Skeletal muscle satellite cell (primary cell): ENCODE measurements around the gene C2CD5.
"Not testable (repeated sequence)": the region's sequence is repeated elsewhere in the genome, so short reads cannot be mapped to it uniquely, and the experiment has no call there.

Experiments used
- H3K27me3 ChIP-seq: 2 replicates; pipeline ENCODE4 v1.7.0; 2013; ENCODE audit warnings: low read length; ENCODE audit not compliant: control insufficient read depth, insufficient read depth
- H3K36me3 ChIP-seq: 2 replicates; pipeline ENCODE4 v1.7.0; 2013; ENCODE audit warnings: mild to moderate bottlenecking, control low read depth, low read length; ENCODE audit not compliant: insufficient read depth
- H3K4me1 ChIP-seq: 2 replicates; pipeline ENCODE4 v1.7.0; 2013; ENCODE audit warnings: low read length; ENCODE audit not compliant: control insufficient read depth, insufficient read depth
- H3K4me2 ChIP-seq: 2 replicates; pipeline ENCODE4 v1.7.0; 2013; ENCODE audit warnings: mild to moderate bottlenecking, low read length
- H3K4me3 ChIP-seq: 2 replicates; pipeline ENCODE4 v1.7.0; 2013; ENCODE audit warnings: low read length
- H3K9ac ChIP-seq: 2 replicates; pipeline ENCODE4 v1.7.0; 2013; ENCODE audit warnings: mild to moderate bottlenecking, low read depth, low read length, moderate library complexity
- H3K9me3 ChIP-seq: replicated peaks from 2 replicates; pipeline ENCODE4 v1.7.0; 2013; ENCODE audit warnings: mild to moderate bottlenecking, control low read depth, low read length

The C2CD5 gene

DNA sequence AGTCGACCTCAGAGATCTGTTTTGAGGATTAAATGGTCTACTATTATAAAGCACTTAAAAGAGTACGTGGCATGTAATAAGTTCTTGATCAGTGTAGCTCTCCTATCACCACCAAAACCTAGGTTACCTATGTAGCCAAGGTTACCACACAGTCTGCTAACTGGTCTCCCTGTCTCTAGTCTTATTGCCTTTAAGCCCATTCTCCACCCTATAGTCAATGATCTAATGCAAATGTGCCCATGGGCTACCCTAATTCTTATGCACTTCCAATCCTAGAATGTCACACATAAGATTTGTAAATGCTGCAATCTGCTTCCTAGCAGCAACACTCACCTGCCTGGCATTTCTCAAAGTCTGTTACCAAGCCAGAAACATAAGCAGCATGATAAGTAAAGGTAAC, 44.9 kb downstream of the C2CD5 start:
- Histone ChIP-seq H3K9ac (no peak overlapping the region), H3K36me3 (peaks cover 2% of the 10 kb centered on the region), H3K9me3 (no peaks in the 10 kb centered on the region), H3K4me2 (no peak overlapping the region), H3K4me1 (no peaks in the 10 kb centered on the region), H3K4me3 (no peak overlapping the region), H3K27me3 (no peaks in the 10 kb centered on the region)

DNA sequence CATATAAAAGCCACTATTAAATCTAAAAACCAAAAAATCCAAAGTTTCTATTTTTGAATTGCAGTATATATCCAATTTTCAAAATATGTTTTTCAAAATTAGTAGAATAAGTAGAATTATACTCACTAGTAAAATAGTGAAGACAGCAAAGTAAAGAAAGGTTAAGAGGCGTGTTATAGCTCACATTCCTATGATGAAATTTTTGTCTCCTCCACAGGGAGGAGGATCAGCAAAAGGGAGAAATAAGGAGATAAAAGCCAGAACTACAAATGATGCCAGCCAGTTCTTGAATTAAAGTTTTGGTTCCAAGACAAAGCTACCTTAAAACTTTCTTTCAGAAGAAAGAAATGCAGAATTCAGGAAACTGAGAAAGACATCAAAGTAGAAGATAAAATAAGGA, 50.0 kb downstream of the C2CD5 start:
- H3K4me1 ChIP-seq = no peaks in the 10 kb centered on the region
- H3K36me3 ChIP-seq = peaks cover 19% of the 10 kb centered on the region
- no peak overlapping the region for H3K4me2 ChIP-seq
- H3K9ac ChIP-seq = no peak overlapping the region
- no peak overlapping the region for H3K4me3 ChIP-seq
- H3K27me3 ChIP-seq = no peaks in the 10 kb centered on the region
- no peaks in the 10 kb centered on the region for H3K9me3 ChIP-seq

DNA sequence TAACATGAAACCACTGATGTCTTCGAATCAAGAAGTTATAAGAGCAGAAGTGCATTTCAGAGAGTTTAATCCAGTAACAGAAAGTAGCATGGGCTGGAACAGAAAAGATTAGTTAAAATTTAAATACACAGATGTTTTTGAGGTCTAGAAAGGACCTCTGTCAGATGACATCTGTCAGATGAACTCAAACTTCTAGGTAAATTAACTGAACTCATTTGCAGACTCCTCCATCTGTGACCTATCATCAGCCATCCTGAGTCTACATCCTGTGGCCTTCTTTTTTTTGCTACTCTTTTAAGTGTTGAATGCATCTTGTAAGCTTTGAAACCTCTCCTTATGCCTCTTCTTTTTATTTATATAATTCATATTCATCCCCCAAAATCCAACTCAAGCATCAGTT, 53.3 kb downstream of the C2CD5 start:
- H3K4me3 ChIP-seq = no peak overlapping the region
- H3K9ac ChIP-seq = no peak overlapping the region
- H3K9me3 ChIP-seq = no peaks in the 10 kb centered on the region
- H3K4me2 ChIP-seq = no peak overlapping the region
- peaks cover 27% of the 10 kb centered on the region for H3K36me3 ChIP-seq
- H3K4me1 ChIP-seq = no peaks in the 10 kb centered on the region
- H3K27me3 ChIP-seq = no peaks in the 10 kb centered on the region

DNA sequence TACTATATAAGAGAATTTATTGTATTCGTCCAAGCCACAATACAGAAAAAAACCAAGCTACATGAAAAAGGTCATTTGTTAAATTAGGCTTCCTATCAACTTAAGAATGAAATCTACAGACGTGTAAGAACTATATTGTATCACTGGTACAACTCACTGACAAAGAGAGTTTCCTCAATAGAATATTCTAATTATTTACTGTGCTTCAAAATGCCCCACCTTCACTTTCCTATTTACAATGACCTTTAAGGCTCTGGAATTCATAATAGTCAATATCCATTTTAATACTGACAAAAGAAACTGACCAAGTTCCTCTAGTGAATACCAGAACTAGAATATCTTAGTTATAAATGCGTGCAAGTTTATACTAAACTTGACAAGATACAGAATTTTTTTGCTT, 55.9 kb downstream of the C2CD5 start:
- H3K4me3 ChIP-seq = no peak overlapping the region
- H3K9me3 ChIP-seq = no peaks in the 10 kb centered on the region
- peaks cover 31% of the 10 kb centered on the region for H3K36me3 ChIP-seq
- H3K9ac ChIP-seq = no peak overlapping the region
- no peaks in the 10 kb centered on the region for H3K4me1 ChIP-seq
- no peaks in the 10 kb centered on the region for H3K27me3 ChIP-seq
- H3K4me2 ChIP-seq = no peak overlapping the region

DNA sequence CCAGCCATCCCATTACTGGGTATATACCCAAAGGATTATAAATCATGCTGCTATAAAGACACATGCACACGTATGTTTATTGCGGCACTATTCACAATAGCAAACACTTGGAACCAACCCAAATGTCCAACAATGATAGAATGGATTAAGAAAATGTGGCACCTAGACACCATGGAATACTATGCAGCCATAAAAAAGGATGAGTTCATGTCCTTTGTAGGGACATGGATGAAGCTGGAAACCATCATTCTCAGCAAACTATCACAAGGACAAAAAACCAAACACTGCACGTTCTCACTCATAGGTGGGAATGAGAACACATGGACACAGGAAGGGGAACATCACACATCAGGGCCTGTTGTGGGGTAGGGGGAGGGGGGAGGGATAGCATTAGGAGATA, 56.7 kb downstream of the C2CD5 start:
- H3K4me1 ChIP-seq, H3K4me2 ChIP-seq, H3K27me3 ChIP-seq, H3K9me3 ChIP-seq, H3K9ac ChIP-seq, H3K4me3 ChIP-seq: not testable (repeated sequence)
- H3K36me3 ChIP-seq = peaks cover 28% of the 10 kb centered on the region

DNA sequence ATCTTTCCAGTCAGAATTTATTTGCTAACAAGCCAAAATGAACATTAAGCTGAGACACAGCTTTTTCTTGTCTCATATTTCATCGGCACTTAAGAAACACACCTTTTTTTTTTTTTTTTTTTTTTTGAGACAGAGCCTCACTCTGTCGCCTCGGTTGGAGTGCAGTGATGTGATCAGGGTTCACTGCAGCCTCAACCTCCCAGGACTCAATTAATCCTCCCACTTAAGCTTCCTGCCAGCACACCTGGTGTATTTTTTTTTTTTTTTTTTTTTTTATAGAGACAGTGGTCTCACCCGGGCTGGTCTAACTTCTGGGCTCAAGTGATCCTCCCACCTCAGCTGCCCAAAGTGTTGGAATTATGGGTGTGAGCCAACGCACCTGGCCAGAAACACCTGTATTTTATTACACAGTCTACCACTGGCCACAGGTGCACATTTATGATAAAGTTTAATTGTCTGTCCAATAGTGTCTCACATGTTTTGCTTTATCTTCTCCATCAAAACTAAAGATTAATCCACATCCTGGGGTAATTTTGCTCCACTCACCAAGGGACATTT, 62.7 kb downstream of the C2CD5 start:
- Histone ChIP-seq H3K4me2 (no peak overlapping the region), H3K9me3 (no peaks in the 10 kb centered on the region), H3K27me3 (no peaks in the 10 kb centered on the region), H3K36me3 (peaks cover 8% of the 10 kb centered on the region), H3K4me3 (no peak overlapping the region), H3K4me1 (peaks cover 39% of the 10 kb centered on the region), H3K9ac (no peak overlapping the region)

DNA sequence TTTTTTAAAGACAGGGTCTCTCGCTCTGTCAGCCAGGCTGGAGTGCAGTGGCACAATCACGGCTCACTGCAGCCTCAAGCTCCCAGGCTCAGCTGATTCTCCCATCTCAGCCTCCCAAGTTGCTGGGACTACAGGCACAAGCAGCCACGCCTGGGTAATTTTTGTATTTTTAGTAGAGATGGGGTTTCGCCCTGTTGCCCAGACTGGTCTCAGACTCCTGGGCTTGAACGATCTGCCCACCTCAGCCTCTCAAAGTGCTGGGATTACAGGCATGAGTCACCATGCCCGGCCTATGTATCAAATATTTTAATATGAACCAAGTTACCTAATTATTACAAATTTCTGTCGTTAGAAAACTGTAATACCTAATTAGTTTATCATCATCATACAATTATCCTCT, 63.5 kb downstream of the C2CD5 start:
- not testable (repeated sequence) for H3K9ac ChIP-seq, H3K36me3 ChIP-seq, H3K27me3 ChIP-seq, H3K4me3 ChIP-seq, H3K9me3 ChIP-seq
- Histone ChIP-seq H3K4me1 (peaks cover 47% of the 10 kb centered on the region), H3K4me2 (peak overlapping the region; percentile 48)

DNA sequence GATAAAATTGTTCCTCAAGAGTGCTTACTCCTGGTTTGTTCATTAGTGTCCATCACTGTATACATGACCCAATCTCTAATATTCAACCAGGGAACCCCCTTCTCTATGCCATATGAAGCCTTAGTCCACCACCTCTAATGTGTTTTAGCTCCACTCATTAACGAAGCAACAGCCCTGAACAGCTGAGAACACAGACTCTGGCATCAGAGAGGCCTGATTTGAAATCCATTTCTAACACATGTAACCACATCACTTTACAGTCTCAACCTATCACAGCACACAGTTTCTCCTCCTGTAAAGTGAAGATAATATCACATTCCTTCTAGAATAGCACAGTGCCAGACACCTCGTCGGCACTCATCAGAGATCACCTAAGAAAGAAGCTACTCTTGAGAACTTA, 64.3 kb downstream of the C2CD5 start:
- Histone ChIP-seq H3K4me1 (peaks cover 53% of the 10 kb centered on the region), H3K9ac (no peak overlapping the region), H3K9me3 (no peaks in the 10 kb centered on the region), H3K4me2 (peak overlapping the region; percentile 48), H3K4me3 (no peak overlapping the region), H3K27me3 (no peaks in the 10 kb centered on the region), H3K36me3 (peaks cover 8% of the 10 kb centered on the region)

DNA sequence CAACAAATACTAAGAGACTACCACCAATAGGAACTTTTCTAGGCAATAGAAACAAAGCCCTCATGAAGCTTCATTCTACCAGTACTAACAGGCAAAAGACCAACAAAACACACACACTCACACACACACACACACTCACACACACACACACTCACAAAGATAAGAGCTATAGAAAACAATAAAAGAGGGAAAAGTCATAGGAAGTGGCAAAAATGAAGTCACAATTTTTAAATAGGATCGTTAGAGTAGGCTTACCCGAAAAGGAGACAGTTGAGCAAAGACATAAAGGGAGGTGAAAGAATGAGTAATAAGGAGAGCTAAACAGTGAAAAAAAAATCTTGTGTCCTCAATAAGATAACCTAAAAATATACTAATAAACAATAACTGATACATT, 66.5 kb downstream of the C2CD5 start:
- Histone ChIP-seq H3K4me2 (peak overlapping the region; percentile 25), H3K27me3 (no peaks in the 10 kb centered on the region), H3K4me3 (no peak overlapping the region), H3K4me1 (peaks cover 53% of the 10 kb centered on the region), H3K9ac (peak overlapping the region; percentile 46), H3K36me3 (no peaks in the 10 kb centered on the region), H3K9me3 (no peaks in the 10 kb centered on the region)

DNA sequence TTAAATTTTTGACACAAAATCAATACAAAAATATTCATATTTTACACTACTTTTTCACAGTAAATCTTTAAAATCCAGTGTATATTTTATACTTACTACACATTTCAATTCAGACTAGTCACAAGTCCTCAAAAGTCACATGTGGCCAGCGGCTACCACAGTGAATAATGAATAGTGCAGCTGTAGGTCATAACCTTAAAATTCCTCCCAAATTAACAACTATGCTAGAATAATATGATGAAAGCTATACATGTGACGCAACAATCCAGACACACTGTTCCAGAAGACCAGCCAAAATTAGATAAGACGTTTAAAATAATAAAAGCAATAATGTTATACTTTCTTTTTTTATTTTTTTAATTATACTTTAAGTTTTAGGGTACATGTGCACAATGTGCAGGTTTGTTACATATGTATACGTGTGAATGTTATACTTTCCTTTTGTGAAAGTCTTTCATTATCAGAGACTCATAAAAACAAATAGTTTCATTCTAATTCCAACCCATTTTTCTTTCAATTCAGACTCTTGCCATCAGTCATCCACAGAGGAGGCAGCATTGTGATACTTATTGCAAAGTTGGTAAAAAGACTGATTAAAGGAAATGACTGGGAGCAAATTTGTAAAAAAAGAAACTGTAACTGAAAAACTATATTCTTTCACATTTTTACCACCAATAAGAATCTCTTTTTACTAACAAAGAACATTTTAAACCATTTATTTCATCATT, 67.0 kb downstream of the C2CD5 start:
- no peaks in the 10 kb centered on the region for H3K9me3 ChIP-seq
- H3K4me3 ChIP-seq = no peak overlapping the region
- no peaks in the 10 kb centered on the region for H3K36me3 ChIP-seq
- no peaks in the 10 kb centered on the region for H3K27me3 ChIP-seq
- H3K4me1 ChIP-seq = peaks cover 53% of the 10 kb centered on the region
- peak overlapping the region; percentile 38 for H3K4me2 ChIP-seq
- peak overlapping the region; percentile 46 for H3K9ac ChIP-seq

DNA sequence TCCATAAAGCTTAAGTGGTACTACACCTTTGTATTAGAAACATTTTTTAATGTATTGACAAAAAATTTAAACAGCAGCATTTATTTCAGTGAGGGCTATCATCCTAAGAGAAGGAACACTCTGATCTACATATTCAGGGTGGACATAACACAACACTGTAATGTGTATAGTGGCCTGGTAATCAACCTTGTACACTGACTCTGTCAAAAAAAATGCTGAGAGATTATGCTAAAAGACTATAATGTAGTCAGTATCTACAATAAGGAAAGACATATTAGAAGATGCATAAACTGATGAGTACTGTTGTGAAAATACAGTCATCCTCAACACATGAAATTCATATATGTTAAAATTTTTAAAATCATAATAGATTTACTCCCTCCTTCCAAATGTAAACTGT, 68.2 kb downstream of the C2CD5 start:
- peaks cover 2% of the 10 kb centered on the region for H3K36me3 ChIP-seq

More for the DNA sequence above, 68.2 kb downstream of the C2CD5 start:
- H3K9ac ChIP-seq = peak overlapping the region; percentile 17
- no peaks in the 10 kb centered on the region for H3K27me3 ChIP-seq
- H3K4me1 ChIP-seq = peaks cover 50% of the 10 kb centered on the region
- H3K4me3 ChIP-seq = no peak overlapping the region
- H3K9me3 ChIP-seq = no peaks in the 10 kb centered on the region
- no peak overlapping the region for H3K4me2 ChIP-seq
